Liver (tissue), 9 donors: ENCODE data around the gene EPB41L2. TPM values are rescaled to one million over a fixed set of nuclear protein-coding genes. Genes with fewer than 3 reads are reported as not detected.

ENCODE experiments used
- DNase-seq: peaks from one replicate; pipeline ENCODE4 v3.0.0-alpha.2; 2017; ENCODE audit warnings: low spot score
- H3K27ac ChIP-seq, 2 donors: one replicate each; pipeline ENCODE4 v1.7.0; 2013; ENCODE audit warnings: inconsistent platforms in 2 of 2, low read length in 2 of 2, control low read depth in 1 of 2, low read depth in 1 of 2, mild to moderate bottlenecking in 1 of 2
- H3K27me3 ChIP-seq, 4 donors: one replicate each; pipeline versions ENCODE4 v1.6.1 to v1.7.0; 2013; ENCODE audit warnings: low read length in 3 of 4, inconsistent platforms in 1 of 4, mild to moderate bottlenecking in 1 of 4, moderate library complexity in 1 of 4; ENCODE audit not compliant: control insufficient read depth in 4 of 4, insufficient read depth in 4 of 4
- H3K36me3 ChIP-seq, 4 donors: one replicate each; pipeline versions ENCODE4 v1.6.1 to v1.7.0; 2013; ENCODE audit warnings: low read length in 3 of 4, mild to moderate bottlenecking in 3 of 4, low read depth in 1 of 4, moderate library complexity in 1 of 4; ENCODE audit not compliant: control insufficient read depth in 4 of 4, insufficient read depth in 3 of 4
- H3K4me1 ChIP-seq, 4 donors: one replicate each; pipeline versions ENCODE4 v1.6.1 to v1.7.0; 2013; ENCODE audit warnings: low read length in 3 of 4, mild to moderate bottlenecking in 3 of 4, moderate library complexity in 1 of 4; ENCODE audit not compliant: control insufficient read depth in 4 of 4, insufficient read depth in 4 of 4
- H3K4me3 ChIP-seq, 3 donors: one replicate each; pipeline versions ENCODE4 v1.6.1 to v1.7.0; 2013; ENCODE audit warnings: low read length in 3 of 3, control low read depth in 1 of 3, low read depth in 1 of 3, mild to moderate bottlenecking in 1 of 3
- H3K9ac ChIP-seq, 2 donors: one replicate each; pipeline ENCODE4 v1.7.0; 2013; ENCODE audit warnings: low read length in 2 of 2, mild to moderate bottlenecking in 2 of 2, moderate library complexity in 2 of 2, control low read depth in 1 of 2, low read depth in 1 of 2
- H3K9me3 ChIP-seq, 4 donors: one replicate each; pipeline versions ENCODE4 v1.6.1 to v1.7.0; 2013; ENCODE audit warnings: low read length in 3 of 4; ENCODE audit not compliant: control insufficient read depth in 4 of 4
- ATF3 ChIP-seq: IDR thresholded peaks from 2 replicates; pipeline ENCODE4 v1.6.1; 2016; ENCODE audit warnings: antibody characterized with exemption
- EGR1 ChIP-seq, 2 donors: IDR thresholded peaks; 2 replicates each; pipeline ENCODE4 v1.6.1; 2016 to 2018; ENCODE audit warnings: antibody characterized with exemption in 2 of 2, low read depth in 2 of 2
- FOXA1 ChIP-seq: IDR thresholded peaks from 2 replicates; pipeline ENCODE4 v1.6.1; 2016; ENCODE audit warnings: antibody characterized with exemption
- FOXA2 ChIP-seq: IDR thresholded peaks from 2 replicates; pipeline ENCODE4 v1.6.1; 2016; ENCODE audit warnings: antibody characterized with exemption
- GABPA ChIP-seq, 2 donors: IDR thresholded peaks in 1 of 2; conservative IDR thresholded peaks in 1 of 2; 2 replicates each; pipeline ENCODE4 v1.6.1; 2016; ENCODE audit warnings: antibody characterized with exemption in 2 of 2, mild to moderate bottlenecking in 1 of 2, moderate library complexity in 1 of 2
- HNF4A ChIP-seq, 2 donors: conservative IDR thresholded peaks; 2 replicates each; pipeline ENCODE4 v1.6.1; 2016; ENCODE audit warnings: antibody characterized with exemption in 2 of 2, mild to moderate bottlenecking in 2 of 2
- HNF4G ChIP-seq: IDR thresholded peaks from 2 replicates; pipeline ENCODE4 v1.6.1; 2016; ENCODE audit warnings: antibody characterized with exemption
- JUND ChIP-seq, 2 donors: IDR thresholded peaks; 2 replicates each; pipeline ENCODE4 v1.6.1; 2016; ENCODE audit warnings: antibody characterized with exemption in 2 of 2
- MAX ChIP-seq: IDR thresholded peaks from 2 replicates; pipeline ENCODE4 v1.6.1; 2016; ENCODE audit warnings: antibody characterized with exemption
- NR2F2 ChIP-seq: IDR thresholded peaks from 2 replicates; pipeline ENCODE4 v1.6.1; 2016; ENCODE audit warnings: antibody characterized with exemption
- RAD21 ChIP-seq, 2 donors: IDR thresholded peaks; 2 replicates each; pipeline ENCODE4 v1.6.1; 2016; ENCODE audit warnings: antibody characterized with exemption in 2 of 2, mild to moderate bottlenecking in 2 of 2
- REST ChIP-seq: IDR thresholded peaks from 2 replicates; pipeline ENCODE4 v1.6.1; 2016; ENCODE audit warnings: antibody characterized with exemption, mild to moderate bottlenecking
- RXRA ChIP-seq, 2 donors: IDR thresholded peaks; 2 replicates each; pipeline ENCODE4 v1.6.1; 2017 to 2018; ENCODE audit warnings: antibody characterized with exemption in 2 of 2, mild to moderate bottlenecking in 1 of 2
- SP1 ChIP-seq: IDR thresholded peaks from 2 replicates; pipeline ENCODE4 v1.6.1; 2018; ENCODE audit warnings: antibody characterized with exemption, mild to moderate bottlenecking
- TAF1 ChIP-seq: conservative IDR thresholded peaks from 2 replicates; pipeline ENCODE4 v1.6.1; 2016; ENCODE audit warnings: antibody characterized with exemption, mild to moderate bottlenecking
- YY1 ChIP-seq: IDR thresholded peaks from 2 replicates; pipeline ENCODE4 v1.6.1; 2016; ENCODE audit warnings: antibody characterized with exemption, mild to moderate bottlenecking
- ZBTB33 ChIP-seq: IDR thresholded peaks from 2 replicates; pipeline ENCODE4 v1.6.1; 2016; ENCODE audit warnings: antibody characterized with exemption
- WGBS: extraction: QIAGEN DNeasy Blood & Tissue Kit; methylation state at CpG from one replicate; pipeline ENCODE4 v1.1.7; 2013; 5-methylcytosine and 5-hydroxymethylcytosine counted together
- polyA plus RNA-seq, 2 donors: library from polyadenylated mRNA; stranded (reverse) in 1 of 2; unstranded in 1 of 2; fragments of 200-250 nt in 1 of 2; fragments of >200 nt in 1 of 2; fragmentation: Nextera tagmentation in 1 of 2; extraction: Ambion mirVana in 1 of 2; gene quantifications; one replicate each; pipeline versions ENCODE4 v1.2.1 to v1.2.3, GENCODE V29; 2013 to 2015
- total RNA-seq, 2 donors: library from RNA; depleted of rRNA; stranded (reverse); fragments of >200 nt; gene quantifications; one replicate each; pipeline ENCODE4 v1.2.3, GENCODE V29; 2014
- donor health status: healthy.
- donor health status: healthy.
- donor health status: healthy.
- donor health status: healthy.
- donor health status: healthy.

EPB41L2 gene
- total and polyA plus RNA-seq, 4 donors = 10.0 to 43.3 (median 18.7) TPM

- WGBS = 78% methylated on average over 2 of the region's 2 CpGs
- no peak overlapping the region for H3K4me3 ChIP-seq
- no peaks in the 10 kb centered on the region for H3K9me3 ChIP-seq
- H3K9ac ChIP-seq = no peak overlapping the region
- no peak for DNase-seq
- H3K36me3 ChIP-seq = no peaks in the 10 kb centered on the region
- H3K27ac ChIP-seq = no peak overlapping the region
- TF ChIP-seq MAX (no peak), RXRA (IDR thresholded peaks at IDR 0.05) (no peak), HNF4G (no peak), REST (no peak), YY1 (no peak), FOXA2 (no peak), ZBTB33 (no peak), EGR1 (IDR thresholded peaks at IDR 0.05; ENCODE audit: low read depth in 2 of 2) (no peak), NR2F2 (no peak), FOXA1 (no peak), SP1 (no peak), HNF4A (conservative IDR thresholded peaks at IDR 0.05) (no peak)
- H3K27me3 ChIP-seq = no peaks in the 10 kb centered on the region
- peaks cover 0 to 32% (median 28%) of the 10 kb centered on the region in 4 donors for H3K4me1 ChIP-seq
Observed at GRCh38 chr6:130862370-130862769, 200.7 kb downstream of the EPB41L2 start.

GRCh38 chr6:130859161-130859867 lies 203.7 kb downstream of the EPB41L2 start:
- H3K27ac ChIP-seq = no peak overlapping the region
- H3K9me3 ChIP-seq = no peaks in the 10 kb centered on the region
- peaks cover 0 to 19% (median 17%) of the 10 kb centered on the region in 4 donors for H3K4me1 ChIP-seq
- WGBS = 96% methylated on average over 11 of the region's 11 CpGs
- no peak overlapping the region for H3K9ac ChIP-seq
- H3K36me3 ChIP-seq = no peaks in the 10 kb centered on the region
- no peak for DNase-seq
- no peaks in the 10 kb centered on the region for H3K27me3 ChIP-seq
- no peak overlapping the region for H3K4me3 ChIP-seq
- no peak for TF ChIP-seq RXRA (IDR thresholded peaks at IDR 0.05)
- TF ChIP-seq FOXA2 = no peak
- no peak for TF ChIP-seq RAD21 (IDR thresholded peaks at IDR 0.05)
- no peak for TF ChIP-seq TAF1
- TF ChIP-seq REST = no peak
- TF ChIP-seq JUND (IDR thresholded peaks at IDR 0.05) = no peak
- no peak for TF ChIP-seq HNF4A (conservative IDR thresholded peaks at IDR 0.05)
- no peak for TF ChIP-seq HNF4G
- TF ChIP-seq ATF3 = no peak
- TF ChIP-seq ZBTB33 = no peak
- TF ChIP-seq FOXA1 = no peak
- TF ChIP-seq EGR1 (IDR thresholded peaks at IDR 0.05; ENCODE audit: low read depth in 2 of 2) = no peak
- TF ChIP-seq MAX = no peak
- TF ChIP-seq YY1 = no peak
- TF ChIP-seq NR2F2 = no peak
- TF ChIP-seq GABPA (IDR thresholded peaks at IDR 0.05 in 1 of 2, conservative IDR thresholded peaks at IDR 0.05 in 1 of 2) = no peak
- TF ChIP-seq SP1 = no peak
